ENCODE results near the gene ACTR5.

ACTR5 gene

DNA sequence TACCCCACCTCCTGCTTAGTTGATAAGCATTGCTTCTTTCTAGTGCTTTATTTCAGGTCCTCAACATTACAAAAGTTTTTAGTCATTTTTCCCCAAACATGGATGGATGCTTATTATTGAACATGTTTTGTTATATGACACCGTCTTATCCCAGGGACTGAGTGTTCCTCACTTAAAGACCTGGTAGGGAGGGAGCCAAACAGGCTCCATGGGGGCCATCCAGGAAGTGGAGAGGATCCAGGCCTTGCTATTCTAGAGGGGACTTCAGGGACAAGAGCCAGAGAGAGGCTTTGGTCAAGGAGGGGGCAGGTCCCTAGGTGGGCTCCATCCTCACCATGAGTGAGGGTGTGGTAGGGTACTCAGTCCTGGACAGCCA lies 16.5 kb upstream of the ACTR5 start:
- no peaks in the 10 kb centered on the region for H3K4me1 ChIP-seq (ENCODE audit: insufficient read depth, poor library complexity, severe bottlenecking)

DNA sequence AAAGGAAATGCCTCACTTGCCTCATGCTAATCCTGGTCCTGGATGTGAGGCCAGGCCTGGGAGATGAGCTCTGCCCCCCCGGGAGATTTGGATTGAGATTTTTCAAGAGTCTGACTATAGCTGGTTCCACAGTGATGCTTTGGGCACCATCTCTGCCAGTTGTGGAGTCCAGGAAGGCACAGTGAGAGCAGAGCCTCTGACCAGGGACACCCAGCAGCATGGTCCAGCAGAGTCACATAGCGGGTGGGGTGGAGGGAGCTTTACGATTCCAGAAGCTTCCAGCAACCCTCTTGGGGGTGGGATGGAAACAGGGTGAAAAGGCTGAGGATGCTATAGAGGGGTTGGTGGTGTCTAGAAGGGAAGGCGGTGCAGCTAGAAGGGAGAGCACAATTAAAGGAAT lies 15.3 kb upstream of the ACTR5 start:
- Histone ChIP-seq H3K4me3 (ENCODE audit: severe bottlenecking) (no peak overlapping the region), H3K9me3 (ENCODE audit: severe bottlenecking) (no peaks in the 10 kb centered on the region), H3K27me3 (ENCODE audit: insufficient read depth, poor library complexity, severe bottlenecking) (peaks cover 100% of the 10 kb centered on the region), H3K27ac (ENCODE audit: poor library complexity, severe bottlenecking) (no peak overlapping the region), H3K36me3 (ENCODE audit: low read depth) (no peaks in the 10 kb centered on the region), H3K4me1 (ENCODE audit: insufficient read depth, poor library complexity, severe bottlenecking) (no peaks in the 10 kb centered on the region)
- ATAC-seq (ENCODE audit: low read depth), result no peak
- TF ChIP-seq, protein P1, sequence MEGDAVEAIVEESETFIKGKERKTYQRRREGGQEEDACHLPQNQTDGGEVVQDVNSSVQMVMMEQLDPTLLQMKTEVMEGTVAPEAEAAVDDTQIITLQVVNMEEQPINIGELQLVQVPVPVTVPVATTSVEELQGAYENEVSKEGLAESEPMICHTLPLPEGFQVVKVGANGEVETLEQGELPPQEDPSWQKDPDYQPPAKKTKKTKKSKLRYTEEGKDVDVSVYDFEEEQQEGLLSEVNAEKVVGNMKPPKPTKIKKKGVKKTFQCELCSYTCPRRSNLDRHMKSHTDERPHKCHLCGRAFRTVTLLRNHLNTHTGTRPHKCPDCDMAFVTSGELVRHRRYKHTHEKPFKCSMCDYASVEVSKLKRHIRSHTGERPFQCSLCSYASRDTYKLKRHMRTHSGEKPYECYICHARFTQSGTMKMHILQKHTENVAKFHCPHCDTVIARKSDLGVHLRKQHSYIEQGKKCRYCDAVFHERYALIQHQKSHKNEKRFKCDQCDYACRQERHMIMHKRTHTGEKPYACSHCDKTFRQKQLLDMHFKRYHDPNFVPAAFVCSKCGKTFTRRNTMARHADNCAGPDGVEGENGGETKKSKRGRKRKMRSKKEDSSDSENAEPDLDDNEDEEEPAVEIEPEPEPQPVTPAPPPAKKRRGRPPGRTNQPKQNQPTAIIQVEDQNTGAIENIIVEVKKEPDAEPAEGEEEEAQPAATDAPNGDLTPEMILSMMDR (IDR thresholded peaks at IDR 0.05; ENCODE audit: poor library complexity, severe bottlenecking), result no peak
- peak; percentile 58 for DNase-seq (ENCODE audit: low spot score)

More for the DNA sequence above, 16.5 kb upstream of the ACTR5 start:
- Histone ChIP-seq H3K4me3 (ENCODE audit: severe bottlenecking) (no peak overlapping the region), H3K36me3 (ENCODE audit: low read depth) (no peaks in the 10 kb centered on the region), H3K27me3 (ENCODE audit: insufficient read depth, poor library complexity, severe bottlenecking) (peaks cover 100% of the 10 kb centered on the region), H3K27ac (ENCODE audit: poor library complexity, severe bottlenecking) (no peak overlapping the region), H3K9me3 (ENCODE audit: severe bottlenecking) (no peaks in the 10 kb centered on the region)
- DNase-seq (ENCODE audit: low spot score) (peak; percentile 36), ATAC-seq (ENCODE audit: low read depth) (no peak)
- TF ChIP-seq, protein P1 (IDR thresholded peaks at IDR 0.05; ENCODE audit: poor library complexity, severe bottlenecking), result peak; percentile 93

DNA sequence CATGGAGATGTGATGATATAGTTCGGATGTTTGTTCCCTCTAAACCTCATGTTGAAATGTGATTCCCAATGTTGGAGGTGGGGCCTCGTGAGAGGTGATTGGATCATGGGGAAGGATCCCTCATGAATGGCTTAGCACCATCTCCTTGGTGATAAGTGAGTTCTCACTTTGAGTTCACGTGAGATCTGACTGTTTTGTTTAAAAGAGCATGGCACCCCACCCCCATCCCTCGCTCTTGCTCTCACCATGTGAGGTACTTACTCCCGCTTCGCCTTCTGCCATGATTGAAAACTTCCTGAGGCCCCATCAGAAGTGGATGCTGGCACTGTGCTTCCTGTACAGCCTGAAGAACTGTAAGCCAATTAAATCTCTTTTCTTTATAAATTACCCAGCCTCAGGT lies 13.1 kb upstream of the ACTR5 start:
- Histone ChIP-seq H3K4me3 (ENCODE audit: severe bottlenecking) (no peak overlapping the region), H3K36me3 (ENCODE audit: low read depth) (no peaks in the 10 kb centered on the region), H3K27ac (ENCODE audit: poor library complexity, severe bottlenecking) (no peak overlapping the region), H3K9me3 (ENCODE audit: severe bottlenecking) (no peaks in the 10 kb centered on the region), H3K4me1 (ENCODE audit: insufficient read depth, poor library complexity, severe bottlenecking) (no peaks in the 10 kb centered on the region), H3K27me3 (ENCODE audit: insufficient read depth, poor library complexity, severe bottlenecking) (peaks cover 85% of the 10 kb centered on the region)
- TF ChIP-seq, protein P1 (IDR thresholded peaks at IDR 0.05; ENCODE audit: poor library complexity, severe bottlenecking), result no peak
- DNase-seq (ENCODE audit: low spot score), result peak; percentile 51
- no peak for ATAC-seq (ENCODE audit: low read depth)

DNA sequence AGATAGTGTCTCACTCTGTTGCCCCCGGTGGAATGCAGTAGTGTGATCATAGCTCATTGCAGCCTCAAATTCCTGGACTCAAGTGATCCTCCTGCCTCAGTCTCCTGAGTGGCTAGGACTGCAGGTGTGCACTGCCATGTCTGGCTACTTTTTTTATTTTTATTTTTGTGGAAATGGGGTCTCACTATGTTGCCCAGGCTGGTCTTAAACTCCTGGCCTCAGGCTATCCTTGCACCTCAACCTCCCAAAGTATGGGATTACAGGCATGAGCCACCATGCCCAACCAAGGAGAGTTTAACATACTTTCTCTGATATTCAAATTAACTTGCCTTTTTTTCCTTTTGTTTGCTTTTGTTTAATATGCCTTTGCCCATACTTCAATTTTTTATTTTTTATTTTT lies 10.4 kb upstream of the ACTR5 start:
- DNase-seq (ENCODE audit: low spot score) (peak; percentile 9), ATAC-seq (ENCODE audit: low read depth) (no peak)
- Histone ChIP-seq H3K36me3 (ENCODE audit: low read depth) (no peaks in the 10 kb centered on the region), H3K9me3 (ENCODE audit: severe bottlenecking) (no peaks in the 10 kb centered on the region), H3K27ac (ENCODE audit: poor library complexity, severe bottlenecking) (no peak overlapping the region), H3K4me1 (ENCODE audit: insufficient read depth, poor library complexity, severe bottlenecking) (no peaks in the 10 kb centered on the region), H3K4me3 (ENCODE audit: severe bottlenecking) (no peak overlapping the region), H3K27me3 (ENCODE audit: insufficient read depth, poor library complexity, severe bottlenecking) (peaks cover 80% of the 10 kb centered on the region)
- TF ChIP-seq, protein P1 (IDR thresholded peaks at IDR 0.05; ENCODE audit: poor library complexity, severe bottlenecking), result no peak

DNA sequence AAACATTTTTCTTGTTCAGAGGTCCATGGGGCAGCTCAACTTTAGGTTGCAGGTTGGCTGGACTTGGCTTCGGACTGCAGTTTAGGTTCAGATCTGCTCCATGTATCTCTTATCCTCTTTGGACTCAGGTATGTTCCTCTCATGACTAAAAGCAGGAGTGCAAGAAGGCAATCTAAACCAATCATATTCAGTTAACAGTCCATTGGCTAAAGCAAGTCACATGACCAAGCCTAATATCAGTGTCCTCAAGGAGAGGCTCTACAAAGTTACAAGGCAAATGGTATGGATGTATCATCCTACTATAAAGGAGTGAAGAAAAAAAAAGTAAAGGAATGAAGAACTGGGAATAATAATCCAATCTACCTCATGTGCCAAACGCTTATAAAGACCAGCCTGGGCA lies 2.5 kb upstream of the ACTR5 start:
- DNase-seq (ENCODE audit: low spot score), result peak; percentile 6
- Histone ChIP-seq H3K27ac (ENCODE audit: poor library complexity, severe bottlenecking) (no peak overlapping the region), H3K36me3 (ENCODE audit: low read depth) (peaks cover 10% of the 10 kb centered on the region), H3K4me3 (ENCODE audit: severe bottlenecking) (no peak overlapping the region), H3K9me3 (ENCODE audit: severe bottlenecking) (no peaks in the 10 kb centered on the region), H3K4me1 (ENCODE audit: insufficient read depth, poor library complexity, severe bottlenecking) (peaks cover 4% of the 10 kb centered on the region), H3K27me3 (ENCODE audit: insufficient read depth, poor library complexity, severe bottlenecking) (peaks cover 16% of the 10 kb centered on the region)
- no peak for ATAC-seq (ENCODE audit: low read depth)
- TF ChIP-seq, protein P1 (IDR thresholded peaks at IDR 0.05; ENCODE audit: poor library complexity, severe bottlenecking), result no peak
